NCI-H526 treated with DMSO at 0.1 percent for 48 hours (cell line): ENCODE measurements around the gene SGIP1.
"Not testable (repeated sequence)": the region's sequence is repeated elsewhere in the genome, so short reads cannot be mapped to it uniquely, and the experiment has no call there.

Experiments used
- DNase-seq: peaks from one replicate; lab custom pipeline; 2025; lab: John Stamatoyannopoulos, UW

Gene SGIP1

DNA sequence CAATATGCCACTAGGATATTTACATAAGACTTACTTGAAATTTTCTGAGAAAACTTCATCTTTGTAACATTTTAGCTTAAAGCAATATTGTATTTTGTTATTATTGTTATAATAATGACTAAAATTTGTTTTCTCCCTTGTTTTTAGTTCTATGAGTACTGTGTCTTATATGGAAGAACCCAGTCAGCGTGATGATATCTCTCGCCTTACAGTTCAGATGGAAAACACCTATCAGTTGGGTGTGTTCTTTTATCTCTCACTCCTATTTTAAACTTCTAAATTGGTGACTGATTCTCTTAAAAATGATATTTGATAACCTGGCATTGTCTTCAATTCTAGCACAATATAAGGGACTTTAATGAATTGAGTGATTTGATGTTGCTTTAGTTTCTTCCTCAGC lies 236.3 kb downstream of the SGIP1 start:
- no peak for DNase-seq

GRCh38 chr1:66770694-66771093 lies 236.7 kb downstream of the SGIP1 start:
- no peak for DNase-seq

GRCh38 chr1:66773227-66773626 lies 239.3 kb downstream of the SGIP1 start:
- DNase-seq = no peak

DNA sequence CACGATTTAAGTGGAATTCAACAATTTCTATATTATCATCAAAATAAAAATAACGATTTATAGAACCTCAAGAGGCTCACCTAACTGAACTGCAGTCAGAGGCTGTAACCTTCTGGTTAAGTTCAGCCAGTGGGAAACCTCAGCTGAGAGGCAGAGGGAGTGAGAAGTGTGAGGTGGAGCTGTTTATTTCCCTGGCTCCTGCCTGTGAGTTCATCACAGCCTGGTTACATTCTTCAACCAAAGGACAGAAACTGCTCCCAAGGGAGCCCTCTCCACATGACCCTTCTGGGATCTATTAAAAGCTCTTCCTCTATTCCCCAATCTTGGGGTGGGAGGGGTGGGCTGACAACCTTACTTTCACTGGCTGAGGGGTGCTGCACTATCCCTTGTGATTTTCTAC lies 240.5 kb downstream of the SGIP1 start:
- no peak for DNase-seq

DNA sequence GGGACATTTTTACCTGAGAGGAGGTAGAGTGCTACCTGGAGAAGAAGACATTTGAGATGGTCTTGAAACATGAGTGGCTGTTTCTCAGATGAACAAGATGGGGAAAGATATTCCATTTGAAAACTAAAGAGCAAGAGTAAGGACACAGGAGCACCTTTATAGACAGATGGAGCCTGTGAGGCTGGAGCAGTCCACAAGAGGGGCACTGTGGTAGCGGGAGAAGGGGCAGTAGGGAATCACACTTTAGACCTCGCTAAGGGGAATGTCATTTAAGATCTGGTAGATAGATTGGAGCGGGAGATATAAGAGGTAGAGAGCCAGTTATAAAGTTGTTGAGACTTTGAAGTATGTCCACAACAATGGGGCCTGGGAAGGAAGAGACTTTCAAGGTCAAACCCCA lies 241.7 kb downstream of the SGIP1 start:
- DNase-seq = no peak

GRCh38 chr1:66777831-66778230 lies 243.9 kb downstream of the SGIP1 start:
- DNase-seq = no peak

GRCh38 chr1:66778266-66778665 lies 244.3 kb downstream of the SGIP1 start:
- DNase-seq = peak; percentile 22

- DNase-seq = no peak
Measured at GRCh38 chr1:66778969-66779368, 245.0 kb downstream of the SGIP1 start.

DNA sequence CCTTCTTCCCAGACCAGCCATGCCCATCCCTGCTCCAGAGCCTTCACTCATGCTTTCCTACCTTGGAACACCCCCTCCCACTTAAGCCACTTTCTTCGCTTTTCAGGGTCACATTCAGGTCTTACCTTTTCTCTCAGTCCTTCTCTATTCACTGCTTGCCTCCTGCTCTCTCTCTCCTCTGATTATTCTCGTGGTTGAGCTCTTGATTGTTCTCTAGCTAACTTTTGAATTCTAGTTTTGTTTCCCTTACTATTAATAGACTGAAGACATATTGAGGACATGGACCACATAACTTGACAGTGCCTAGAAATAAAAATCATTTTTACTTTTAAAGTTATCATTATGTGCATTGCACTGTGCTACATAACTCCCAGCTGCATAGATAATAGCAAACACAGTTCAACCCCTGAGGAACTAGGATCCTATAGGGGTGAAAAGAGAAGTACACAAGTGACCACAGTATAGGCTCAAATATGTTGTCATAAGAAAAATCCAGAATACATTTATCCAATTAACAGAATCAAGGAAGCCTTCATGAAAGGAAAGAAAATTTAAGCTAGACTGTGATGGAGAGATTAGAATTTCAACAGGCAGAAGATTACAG lies 245.6 kb downstream of the SGIP1 start:
- no peak for DNase-seq

DNA sequence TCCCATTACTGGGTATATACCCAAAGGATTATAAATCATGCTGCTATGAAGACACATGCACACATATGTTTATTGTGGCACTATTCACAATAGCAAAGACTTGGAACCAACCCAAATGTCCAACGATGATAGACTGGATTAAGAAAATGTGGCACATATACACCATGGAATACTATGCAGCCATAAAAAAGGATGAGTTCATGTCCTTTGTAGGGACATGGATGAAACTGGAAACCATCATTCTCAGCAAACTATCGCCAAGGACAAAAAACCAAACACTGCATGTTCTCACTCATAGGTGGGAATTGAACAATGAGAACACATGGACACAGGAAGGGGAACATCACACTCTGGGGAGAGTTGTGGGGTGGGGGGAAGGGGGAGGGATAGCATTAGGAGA lies 251.8 kb downstream of the SGIP1 start:
- not testable (repeated sequence) for DNase-seq

DNA sequence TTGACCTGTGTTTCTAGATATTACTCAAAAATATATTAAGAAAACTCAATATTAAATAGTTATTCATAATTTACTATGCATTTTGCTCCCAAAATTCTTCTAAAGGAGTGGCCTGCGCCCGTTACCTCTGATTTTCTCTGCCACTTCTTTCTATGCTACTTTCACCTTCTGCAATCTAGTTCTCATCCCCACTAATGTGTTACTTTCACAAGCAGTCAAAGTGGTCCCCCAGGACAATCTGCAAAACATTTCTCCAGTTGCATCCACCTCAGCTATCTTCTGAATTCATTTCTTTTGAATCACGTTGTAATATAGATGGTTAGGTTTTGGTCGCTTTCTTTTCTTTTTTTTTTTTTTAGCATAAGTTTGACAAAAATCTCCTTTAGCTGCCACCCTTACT lies 253.7 kb downstream of the SGIP1 start:
- no peak for DNase-seq

GRCh38 chr1:66788231-66788939 lies 254.4 kb downstream of the SGIP1 start:
- no peak for DNase-seq

GRCh38 chr1:66791621-66792610 lies 258.0 kb downstream of the SGIP1 start:
- no peak for DNase-seq

DNA sequence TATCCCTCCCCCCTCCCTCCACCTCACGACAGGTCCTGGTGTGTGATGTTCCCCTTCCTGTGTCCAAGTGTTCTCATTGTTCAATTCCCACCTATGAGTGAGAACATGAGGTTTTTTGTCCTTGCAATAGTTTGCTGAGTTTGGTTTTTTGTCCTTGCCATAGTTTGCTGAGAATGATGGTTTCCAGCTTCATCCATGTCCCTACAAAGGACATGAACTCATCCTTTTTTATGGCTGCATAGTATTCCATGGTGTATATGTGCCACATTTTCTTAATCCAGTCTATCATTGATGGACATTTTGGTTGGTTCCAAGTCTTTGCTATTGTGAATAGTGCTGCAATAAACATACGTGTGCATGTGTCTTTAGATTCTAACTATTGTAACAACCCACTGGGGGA lies 261.9 kb downstream of the SGIP1 start:
- DNase-seq = not testable (repeated sequence)
